Glutamatergic neuron (in vitro differentiated cells): Measurements from ENCODE around the gene GAB4. TPM values are rescaled to one million over a fixed set of nuclear protein-coding genes. Genes with fewer than 3 reads are reported as not detected.
"Not testable (repeated sequence)": the region's sequence is repeated elsewhere in the genome, so short reads cannot be mapped to it uniquely, and the experiment has no call there.

Experiments
- DNase-seq: peaks from one replicate; pipeline ENCODE4 v3.0.0; 2022
- H3K27ac Mint-ChIP-seq: one replicate; pipeline ENCODE4 v1.8.0; 2020; ENCODE audit warnings: mild to moderate bottlenecking, mixed read lengths, inconsistent platforms; ENCODE audit not compliant: unreplicated experiment
- H3K27me3 Mint-ChIP-seq: one replicate; pipeline ENCODE4 v1.8.0; 2020; ENCODE audit warnings: mild to moderate bottlenecking, moderate library complexity, mixed read lengths, inconsistent platforms; ENCODE audit not compliant: unreplicated experiment
- H3K36me3 Mint-ChIP-seq: one replicate; pipeline ENCODE4 v1.8.0; 2020; ENCODE audit warnings: mild to moderate bottlenecking, mixed read lengths, inconsistent platforms; ENCODE audit not compliant: unreplicated experiment
- H3K4me1 Mint-ChIP-seq: one replicate; pipeline ENCODE4 v1.8.0; 2020; ENCODE audit warnings: mild to moderate bottlenecking, low read depth, mixed read lengths, inconsistent platforms; ENCODE audit not compliant: unreplicated experiment
- H3K4me3 Mint-ChIP-seq: one replicate; pipeline ENCODE4 v1.8.0; 2020; ENCODE audit warnings: mild to moderate bottlenecking, mixed read lengths, inconsistent platforms; ENCODE audit not compliant: unreplicated experiment
- H3K9me3 Mint-ChIP-seq: one replicate; pipeline ENCODE4 v1.8.0; 2020; ENCODE audit warnings: mild to moderate bottlenecking, moderate library complexity, mixed read lengths, inconsistent platforms; ENCODE audit not compliant: unreplicated experiment
- total RNA-seq: library from RNA; stranded (reverse); fragmentation: NEBNext Ultra II Directional; extraction: Animal tissue kit (Norgen Biotek cat#: 25700); gene quantifications from one replicate; pipeline ENCODE4 v1.2.1, GENCODE V29; 2021; ENCODE audit not compliant: unreplicated experiment
- TF ChIP-seq, protein P1 (sequence below): fragments of 200-600 bp; sonication (generic); IDR thresholded peaks from one replicate; pipeline ENCODE4 v1.5.0; 2021; ENCODE audit not compliant: partially characterized antibody, unreplicated experiment

GAB4 gene
- total RNA-seq, 1 donor from 2014 or later: 0.15 TPM

DNA sequence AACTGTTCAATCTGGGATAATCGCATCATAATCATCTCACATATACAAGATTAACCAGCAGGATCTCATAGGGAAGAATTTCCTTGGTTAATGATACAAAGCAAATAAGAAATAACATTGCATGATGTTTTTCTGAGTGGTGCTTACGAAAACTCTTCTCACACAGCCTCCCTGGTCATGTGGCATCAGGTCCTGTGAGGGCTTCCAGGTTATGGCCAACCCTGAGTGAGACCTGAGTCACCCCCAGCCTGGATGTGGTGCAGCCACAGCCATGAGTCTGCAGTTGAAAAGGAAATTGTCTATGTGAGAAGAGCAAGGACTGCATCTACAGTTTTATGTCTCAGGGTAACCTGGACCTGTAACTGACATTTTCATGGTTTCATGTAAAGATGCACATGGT is 92.3 kb downstream of the GAB4 start:
- H3K36me3 Mint-ChIP-seq: no peaks in the 10 kb centered on the region
- H3K27me3 Mint-ChIP-seq: peaks cover 6% of the 10 kb centered on the region
- TF ChIP-seq, protein P1, sequence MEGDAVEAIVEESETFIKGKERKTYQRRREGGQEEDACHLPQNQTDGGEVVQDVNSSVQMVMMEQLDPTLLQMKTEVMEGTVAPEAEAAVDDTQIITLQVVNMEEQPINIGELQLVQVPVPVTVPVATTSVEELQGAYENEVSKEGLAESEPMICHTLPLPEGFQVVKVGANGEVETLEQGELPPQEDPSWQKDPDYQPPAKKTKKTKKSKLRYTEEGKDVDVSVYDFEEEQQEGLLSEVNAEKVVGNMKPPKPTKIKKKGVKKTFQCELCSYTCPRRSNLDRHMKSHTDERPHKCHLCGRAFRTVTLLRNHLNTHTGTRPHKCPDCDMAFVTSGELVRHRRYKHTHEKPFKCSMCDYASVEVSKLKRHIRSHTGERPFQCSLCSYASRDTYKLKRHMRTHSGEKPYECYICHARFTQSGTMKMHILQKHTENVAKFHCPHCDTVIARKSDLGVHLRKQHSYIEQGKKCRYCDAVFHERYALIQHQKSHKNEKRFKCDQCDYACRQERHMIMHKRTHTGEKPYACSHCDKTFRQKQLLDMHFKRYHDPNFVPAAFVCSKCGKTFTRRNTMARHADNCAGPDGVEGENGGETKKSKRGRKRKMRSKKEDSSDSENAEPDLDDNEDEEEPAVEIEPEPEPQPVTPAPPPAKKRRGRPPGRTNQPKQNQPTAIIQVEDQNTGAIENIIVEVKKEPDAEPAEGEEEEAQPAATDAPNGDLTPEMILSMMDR: no peak
- H3K27ac Mint-ChIP-seq: no peak overlapping the region
- DNase-seq: no peak
- H3K4me1 Mint-ChIP-seq: peaks cover 4% of the 10 kb centered on the region
- H3K9me3 Mint-ChIP-seq: no peaks in the 10 kb centered on the region
- no peak overlapping the region for H3K4me3 Mint-ChIP-seq

DNA sequence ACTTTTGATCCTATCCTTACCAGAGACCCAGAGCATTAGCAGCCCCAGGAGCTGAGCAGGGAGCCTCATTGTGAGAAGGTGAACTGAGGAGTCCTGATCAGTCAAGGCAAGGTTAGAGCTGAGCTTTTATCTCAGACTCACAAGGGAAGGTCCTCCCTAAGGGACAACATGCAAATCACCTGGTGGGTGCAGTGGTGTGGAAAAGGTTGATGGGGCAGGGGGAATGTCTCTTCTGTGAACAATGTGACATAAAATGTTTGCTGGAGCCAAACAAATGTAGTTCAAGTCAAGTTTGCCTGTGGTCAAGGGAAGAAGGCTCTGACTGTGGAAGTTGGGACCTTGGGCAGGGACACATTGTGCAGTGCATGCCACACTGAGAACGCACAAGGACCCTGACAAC is 93.1 kb downstream of the GAB4 start:
- H3K36me3 Mint-ChIP-seq, H3K27me3 Mint-ChIP-seq, H3K4me1 Mint-ChIP-seq, H3K27ac Mint-ChIP-seq, DNase-seq, H3K9me3 Mint-ChIP-seq, H3K4me3 Mint-ChIP-seq: not testable (repeated sequence)

DNA sequence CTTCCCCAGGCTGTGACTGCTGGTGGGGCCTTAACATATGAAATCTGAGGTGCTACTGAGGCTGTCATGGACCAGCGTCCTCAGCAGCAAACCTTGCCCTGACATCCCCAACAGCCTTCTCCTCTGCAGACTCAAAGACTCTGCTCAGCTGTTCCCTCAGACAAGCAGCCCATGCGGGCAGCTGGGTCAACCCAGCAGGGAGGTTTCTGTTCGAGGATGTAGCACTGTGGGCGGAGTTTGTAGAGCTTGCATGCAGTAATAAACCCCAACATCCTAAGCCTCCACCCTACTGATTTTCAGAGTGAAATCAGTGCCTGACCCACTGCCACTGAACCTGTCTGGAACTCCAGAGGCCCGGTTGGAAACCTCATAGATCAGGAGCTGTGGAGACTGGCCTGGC is 94.0 kb downstream of the GAB4 start:
- Mint-ChIP-seq H3K4me1 (peaks cover 4% of the 10 kb centered on the region), H3K27me3 (peaks cover 6% of the 10 kb centered on the region), H3K4me3 (no peak overlapping the region), H3K36me3 (no peaks in the 10 kb centered on the region), H3K9me3 (no peaks in the 10 kb centered on the region), H3K27ac (no peak overlapping the region)
- TF ChIP-seq, protein P1: no peak
- no peak for DNase-seq

DNA sequence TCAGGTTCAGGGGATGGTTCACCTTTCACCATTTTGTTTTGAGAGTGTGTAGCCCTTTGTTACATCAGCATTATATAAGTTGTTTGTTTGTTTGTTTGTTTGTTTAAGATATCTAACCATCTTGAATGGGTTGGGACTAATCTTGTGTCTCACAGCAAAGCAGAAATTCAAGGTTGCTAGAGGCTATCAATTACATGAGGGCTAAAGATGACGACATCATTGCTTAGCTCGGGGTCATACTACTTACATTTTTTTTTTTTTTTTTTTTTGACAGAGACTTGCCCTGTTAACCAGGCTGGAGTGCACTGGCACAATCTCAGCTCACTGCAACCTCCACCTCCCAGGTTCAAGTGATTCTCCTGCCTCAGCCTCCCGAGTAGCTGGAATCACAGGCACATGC is 95.7 kb downstream of the GAB4 start:
- H3K27ac Mint-ChIP-seq: no peak overlapping the region
- no peaks in the 10 kb centered on the region for H3K36me3 Mint-ChIP-seq
- peaks cover 6% of the 10 kb centered on the region for H3K27me3 Mint-ChIP-seq
- H3K9me3 Mint-ChIP-seq: no peaks in the 10 kb centered on the region
- no peak for DNase-seq
- H3K4me3 Mint-ChIP-seq: no peak overlapping the region
- TF ChIP-seq, protein P1: no peak
- H3K4me1 Mint-ChIP-seq: peaks cover 2% of the 10 kb centered on the region

Other genes starting within 250 kb of the GAB4 start
- not detected for gene XKR3, start 182.8 kb downstream of the GAB4 start, total RNA-seq
- gene IL17RA, start 76.8 kb upstream of the GAB4 start, total RNA-seq: 16.9 TPM
- 44.1 TPM for gene TMEM121B, start 113.1 kb upstream of the GAB4 start, total RNA-seq
- gene HDHD5, start 151.1 kb upstream of the GAB4 start, total RNA-seq: 30.2 TPM
- 49.7 TPM for gene ADA2, start 211.2 kb upstream of the GAB4 start, total RNA-seq